ENCODE results near the gene DLGAP1.

Gene DLGAP1

GRCh38 chr18:3948958-3949357, 506.1 kb downstream of the DLGAP1 start:
- no peak for DNase-seq (ENCODE audit: low read depth, low spot score)

DNA sequence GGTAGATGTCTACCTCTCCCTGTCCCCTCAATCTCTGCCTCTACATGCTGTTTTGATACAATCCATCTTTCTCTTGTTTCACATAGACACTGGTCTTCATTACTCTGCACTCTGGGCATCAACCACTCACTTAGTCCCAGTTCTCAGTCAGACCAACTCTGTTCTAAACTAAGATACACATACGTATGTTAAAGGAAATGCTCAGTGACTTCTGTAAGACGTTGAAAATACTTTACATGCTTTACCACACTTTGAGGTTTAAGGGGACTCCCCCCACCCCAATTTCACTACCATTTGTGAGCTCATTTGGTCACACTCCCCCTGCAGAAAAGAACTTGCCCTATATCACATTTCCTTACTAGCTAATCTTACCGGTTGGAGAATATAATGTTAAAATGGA, 507.7 kb downstream of the DLGAP1 start:
- no peak for DNase-seq (ENCODE audit: low read depth, low spot score)

DNA sequence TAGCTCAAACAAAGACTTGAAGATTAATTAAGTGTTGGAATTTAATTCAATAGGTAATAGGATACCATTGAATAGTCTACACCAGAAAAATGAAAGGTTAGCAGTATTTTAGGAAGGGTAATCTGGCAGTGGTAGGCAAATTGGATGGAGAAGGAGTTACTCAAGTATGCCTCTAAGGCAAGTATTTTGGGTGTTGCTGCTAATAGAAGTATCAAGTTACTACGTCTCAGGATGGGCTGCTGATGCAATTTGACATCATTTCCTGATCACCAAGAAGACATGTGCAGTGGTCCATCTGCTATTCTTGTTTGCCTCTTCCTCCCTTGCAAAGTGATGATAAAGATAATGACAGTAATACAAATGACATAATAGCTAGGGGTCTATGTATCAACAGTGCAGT, 519.8 kb downstream of the DLGAP1 start:
- DNase-seq (ENCODE audit: low read depth, low spot score): no peak

DNA sequence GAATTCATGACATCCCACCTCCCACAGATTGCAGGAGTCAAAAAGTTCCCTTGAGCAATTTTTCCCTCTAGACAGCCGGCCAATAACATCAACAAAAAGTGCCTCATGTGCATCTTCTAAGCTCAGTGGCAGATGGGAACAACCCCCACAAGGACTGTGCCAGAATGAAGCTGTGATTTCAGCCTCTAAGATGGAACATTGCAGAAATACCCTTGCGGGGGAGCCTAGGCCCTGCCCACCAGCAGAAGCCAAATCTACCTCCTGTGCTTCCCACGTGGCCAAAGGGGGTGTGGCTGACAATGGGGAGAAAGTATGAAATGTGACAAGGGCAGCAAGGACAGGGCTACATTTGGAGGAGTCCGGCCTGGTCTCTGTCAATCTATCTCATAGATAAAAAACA, 522.8 kb downstream of the DLGAP1 start:
- DNase-seq (ENCODE audit: low read depth, low spot score): no peak

- no peak for DNase-seq (ENCODE audit: low read depth, low spot score)
Measured at GRCh38 chr18:3931542-3932112, 523.5 kb downstream of the DLGAP1 start.

GRCh38 chr18:3931013-3931315, 524.1 kb downstream of the DLGAP1 start:
- DNase-seq (ENCODE audit: low read depth, low spot score): no peak

- no peak for DNase-seq (ENCODE audit: low read depth, low spot score)
Measured at GRCh38 chr18:3930126-3931012, 524.7 kb downstream of the DLGAP1 start.

DNA sequence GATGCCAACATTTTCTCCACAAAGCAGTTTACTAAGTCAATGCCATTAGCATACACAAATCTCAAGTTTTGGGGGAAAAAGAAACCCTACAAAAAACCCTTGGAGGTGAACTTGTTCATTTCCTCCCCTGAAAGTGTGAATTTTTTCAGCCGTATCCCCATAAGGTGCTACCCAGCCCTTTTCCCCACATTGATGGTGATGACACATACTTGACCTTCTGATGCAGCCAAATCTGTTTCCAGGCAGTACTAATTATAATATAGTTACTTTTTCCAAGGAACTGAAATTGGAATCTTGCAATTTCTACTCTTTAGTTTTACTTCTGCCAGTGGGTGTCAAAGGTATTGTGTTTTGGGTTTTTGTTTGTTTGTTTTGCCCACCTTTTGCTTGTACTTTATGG, 530.7 kb downstream of the DLGAP1 start:
- no peak for DNase-seq (ENCODE audit: low read depth, low spot score)

GRCh38 chr18:3923750-3924149, 531.4 kb downstream of the DLGAP1 start:
- DNase-seq (ENCODE audit: low read depth, low spot score): no peak

- DNase-seq (ENCODE audit: low read depth, low spot score): no peak
Measured at GRCh38 chr18:3921826-3922225, 533.3 kb downstream of the DLGAP1 start.

DNA sequence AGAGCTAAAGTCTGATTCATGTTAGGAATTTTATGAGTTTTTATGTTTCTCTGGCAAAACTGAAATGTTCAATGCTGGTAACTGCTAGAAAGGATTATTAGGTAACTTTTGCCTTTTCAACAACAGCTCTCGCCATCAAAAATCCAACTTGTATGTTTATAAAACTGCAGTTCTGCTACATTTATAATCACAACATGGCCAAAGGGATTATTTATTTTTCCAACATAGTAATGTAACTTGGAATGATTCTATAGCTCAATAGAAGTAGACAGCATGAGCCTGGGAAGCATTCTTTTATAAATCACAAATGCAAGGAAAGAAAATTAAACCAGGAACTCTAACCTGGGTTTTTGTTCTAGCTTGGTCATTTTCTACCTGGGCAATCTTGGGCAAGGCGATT, 534.3 kb downstream of the DLGAP1 start:
- no peak for DNase-seq (ENCODE audit: low read depth, low spot score)

- DNase-seq (ENCODE audit: low read depth, low spot score): no peak
Measured at GRCh38 chr18:3919396-3920061, 535.6 kb downstream of the DLGAP1 start.

DNA sequence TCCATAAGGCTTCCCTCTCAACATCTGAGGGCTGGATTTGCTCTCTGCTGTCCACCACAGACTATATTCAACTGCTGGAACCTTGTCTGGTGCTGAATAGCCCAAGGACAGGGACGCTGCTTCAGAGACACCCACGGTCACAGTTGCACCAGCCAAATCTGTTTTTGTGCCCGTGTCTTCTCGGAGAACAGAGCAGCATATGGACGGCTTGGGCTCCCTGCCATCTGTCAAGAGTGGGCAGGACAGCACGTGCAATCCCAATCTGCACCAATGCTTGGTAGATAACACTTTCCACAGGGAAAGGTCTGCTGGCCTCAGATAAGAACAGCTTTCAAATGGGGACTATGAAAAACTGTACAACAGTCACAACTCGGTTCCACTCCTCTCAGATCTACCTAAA, 539.0 kb downstream of the DLGAP1 start:
- DNase-seq (ENCODE audit: low read depth, low spot score): no peak

GRCh38 chr18:3914833-3915610, 540.1 kb downstream of the DLGAP1 start:
- no peak for DNase-seq (ENCODE audit: low read depth, low spot score)

DNA sequence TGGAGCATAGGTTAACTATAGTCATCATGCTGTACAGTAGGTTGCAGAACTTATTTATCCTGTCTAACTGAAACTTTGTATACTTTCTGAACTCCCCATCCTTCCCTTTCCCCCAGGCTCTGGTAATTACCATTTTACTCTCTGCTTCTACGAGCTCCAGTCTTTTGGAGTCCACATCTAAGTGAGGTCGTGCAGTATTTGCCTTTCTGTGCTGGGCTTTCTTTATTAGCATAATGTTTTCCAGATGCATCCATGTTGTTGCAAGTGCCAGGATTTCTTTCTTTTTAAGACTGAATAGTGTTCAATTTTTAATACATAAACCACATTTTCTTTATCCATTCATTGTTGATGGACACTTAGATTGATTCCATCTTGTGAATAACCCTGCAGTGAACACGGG, 541.0 kb downstream of the DLGAP1 start:
- DNase-seq (ENCODE audit: low read depth, low spot score): no peak

DNA sequence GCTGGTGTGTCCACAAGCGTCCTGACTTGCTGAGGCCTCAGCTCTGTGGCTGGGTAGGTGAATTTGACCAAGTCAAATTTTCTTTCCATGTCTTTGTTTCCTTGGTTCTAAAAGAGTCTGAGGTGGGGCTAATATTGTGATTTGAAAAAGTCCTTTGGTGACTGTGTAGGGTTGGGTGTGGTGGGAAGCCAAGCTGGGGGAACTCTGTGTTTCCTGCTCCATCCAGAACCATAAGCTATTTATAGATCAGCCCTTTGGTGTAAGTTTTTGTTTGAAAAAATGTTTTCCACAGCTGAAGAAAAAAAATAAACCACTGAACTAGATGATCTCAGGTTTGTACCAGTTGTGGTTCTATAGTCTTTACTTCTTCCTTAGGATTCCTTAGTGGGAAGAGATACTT, 542.4 kb downstream of the DLGAP1 start:
- no peak for DNase-seq (ENCODE audit: low read depth, low spot score)

DNA sequence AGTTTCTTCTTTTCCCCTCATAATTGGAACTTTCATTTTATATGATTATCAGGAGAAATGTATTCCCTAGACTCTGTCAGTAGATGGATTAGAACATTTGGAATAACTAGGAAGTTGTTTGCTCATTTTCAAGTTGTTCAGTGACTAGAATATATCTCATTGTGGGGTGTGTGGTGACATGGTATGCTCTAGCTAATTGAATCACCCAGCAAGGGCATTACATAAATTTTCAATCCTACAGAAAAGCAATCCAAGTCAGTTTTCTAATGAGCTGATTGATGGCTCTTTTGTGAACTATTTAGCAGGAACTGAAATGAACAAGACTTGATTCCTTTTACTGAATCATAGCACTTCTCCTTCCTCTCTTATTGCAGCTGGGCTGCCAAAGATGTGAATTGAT, 543.7 kb downstream of the DLGAP1 start:
- DNase-seq (ENCODE audit: low read depth, low spot score): no peak

- DNase-seq (ENCODE audit: low read depth, low spot score): no peak
Measured at GRCh38 chr18:3910512-3910911, 544.6 kb downstream of the DLGAP1 start.

GRCh38 chr18:3907955-3908354, 547.2 kb downstream of the DLGAP1 start:
- DNase-seq (ENCODE audit: low read depth, low spot score): no peak

DNA sequence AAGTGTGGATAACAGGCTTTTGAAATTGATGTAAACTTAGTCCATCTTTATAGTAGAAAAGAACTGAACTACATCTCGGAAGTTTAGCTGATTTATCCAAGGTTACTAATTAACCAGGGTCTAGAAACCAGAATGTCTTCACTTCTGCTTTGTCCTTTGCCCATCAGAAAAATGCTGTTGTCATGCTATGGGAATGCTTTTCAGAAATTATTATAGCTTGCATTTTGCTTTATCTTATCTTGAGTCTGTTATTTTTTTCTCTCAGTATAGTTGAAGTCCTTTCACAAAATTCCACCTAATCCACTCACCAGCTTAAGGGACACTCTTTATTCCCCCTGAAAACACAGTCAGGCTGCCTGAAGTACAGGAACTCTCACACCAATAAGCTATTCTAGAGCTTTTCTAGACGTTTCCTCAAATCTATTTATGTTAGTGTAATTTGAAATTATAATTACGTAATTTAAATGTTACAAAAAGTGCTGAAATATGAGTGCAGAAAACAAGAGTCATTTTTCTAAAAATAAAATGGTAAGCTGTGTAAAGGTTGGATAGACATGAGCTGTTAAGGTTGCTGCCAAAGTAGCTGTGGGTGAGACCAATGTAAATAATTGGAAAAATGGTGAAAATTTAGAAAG, 548.9 kb downstream of the DLGAP1 start:
- no peak for DNase-seq (ENCODE audit: low read depth, low spot score)

- no peak for DNase-seq (ENCODE audit: low read depth, low spot score)
Measured at GRCh38 chr18:3903337-3903736, 551.8 kb downstream of the DLGAP1 start.

- no peak for DNase-seq (ENCODE audit: low read depth, low spot score)
Measured at GRCh38 chr18:3902676-3903075, 552.4 kb downstream of the DLGAP1 start.
